ENCODE data around the gene PATL1.
"Not testable (repeated sequence)": the region's sequence is repeated elsewhere in the genome, so short reads cannot be mapped to it uniquely, and the experiment has no call there.

The PATL1 gene, protein sequence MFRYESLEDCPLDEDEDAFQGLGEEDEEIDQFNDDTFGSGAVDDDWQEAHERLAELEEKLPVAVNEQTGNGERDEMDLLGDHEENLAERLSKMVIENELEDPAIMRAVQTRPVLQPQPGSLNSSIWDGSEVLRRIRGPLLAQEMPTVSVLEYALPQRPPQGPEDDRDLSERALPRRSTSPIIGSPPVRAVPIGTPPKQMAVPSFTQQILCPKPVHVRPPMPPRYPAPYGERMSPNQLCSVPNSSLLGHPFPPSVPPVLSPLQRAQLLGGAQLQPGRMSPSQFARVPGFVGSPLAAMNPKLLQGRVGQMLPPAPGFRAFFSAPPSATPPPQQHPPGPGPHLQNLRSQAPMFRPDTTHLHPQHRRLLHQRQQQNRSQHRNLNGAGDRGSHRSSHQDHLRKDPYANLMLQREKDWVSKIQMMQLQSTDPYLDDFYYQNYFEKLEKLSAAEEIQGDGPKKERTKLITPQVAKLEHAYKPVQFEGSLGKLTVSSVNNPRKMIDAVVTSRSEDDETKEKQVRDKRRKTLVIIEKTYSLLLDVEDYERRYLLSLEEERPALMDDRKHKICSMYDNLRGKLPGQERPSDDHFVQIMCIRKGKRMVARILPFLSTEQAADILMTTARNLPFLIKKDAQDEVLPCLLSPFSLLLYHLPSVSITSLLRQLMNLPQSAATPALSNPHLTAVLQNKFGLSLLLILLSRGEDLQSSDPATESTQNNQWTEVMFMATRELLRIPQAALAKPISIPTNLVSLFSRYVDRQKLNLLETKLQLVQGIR

DNA sequence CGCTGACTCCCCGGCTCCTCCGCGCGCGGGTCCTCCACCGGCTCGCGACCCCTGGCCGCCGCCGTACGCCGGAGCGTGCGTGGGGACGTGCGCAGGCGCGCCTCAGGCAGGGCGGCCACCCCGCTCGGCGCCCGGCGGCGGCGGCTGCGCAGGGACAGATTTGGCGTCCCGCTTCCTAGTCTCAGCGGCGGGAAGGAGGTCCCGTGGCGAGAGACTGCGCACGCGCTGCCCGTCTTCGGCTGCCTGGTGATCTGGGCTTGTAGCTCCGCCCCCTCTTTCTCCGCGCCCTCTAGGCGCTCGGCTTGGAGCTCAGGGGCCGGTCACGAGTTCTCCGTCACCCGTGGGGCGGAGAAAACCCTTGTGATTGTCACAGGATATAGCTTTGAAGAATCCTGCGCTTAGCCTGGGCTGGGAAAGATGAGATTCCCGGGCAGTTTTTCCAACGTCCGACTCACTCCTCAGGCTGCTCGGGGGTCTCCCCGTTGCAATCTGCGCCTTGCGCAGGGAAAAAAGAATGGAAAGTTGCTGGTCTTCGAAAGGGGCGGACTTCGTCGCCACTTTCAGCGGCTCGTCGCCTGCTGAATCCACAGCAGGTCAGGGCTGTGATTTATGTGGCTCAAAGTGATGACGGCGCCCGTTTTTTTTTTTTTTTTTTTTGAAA lies at the start of gene PATL1:
PATL1 (minus strand) TSS at position 88 of the 661 bp plus-strand sequence. CDS start 142 bp downstream, outside the sequence.
- peak; percentile 98 to 99 for DNase-seq

DNA sequence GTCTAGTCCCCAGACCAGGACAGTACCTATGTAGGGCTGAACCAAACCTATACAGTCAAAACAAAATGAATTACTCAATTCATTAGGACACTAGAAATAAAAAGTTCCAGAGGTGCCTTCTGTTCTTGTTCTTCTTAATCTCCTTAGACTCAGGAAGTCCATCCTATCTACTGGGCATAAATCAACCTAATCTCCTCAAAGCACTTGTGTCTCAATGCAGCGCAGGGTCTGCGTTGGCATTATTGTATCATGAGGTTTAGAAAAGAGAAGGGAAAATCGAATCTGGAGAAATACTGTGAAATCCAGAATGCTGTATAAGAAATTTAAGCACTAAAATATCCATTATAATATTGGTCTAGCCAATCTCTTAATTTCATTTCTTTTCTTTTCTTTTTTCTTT lies 47.2 kb upstream of the PATL1 start:
- no peak for DNase-seq

DNA sequence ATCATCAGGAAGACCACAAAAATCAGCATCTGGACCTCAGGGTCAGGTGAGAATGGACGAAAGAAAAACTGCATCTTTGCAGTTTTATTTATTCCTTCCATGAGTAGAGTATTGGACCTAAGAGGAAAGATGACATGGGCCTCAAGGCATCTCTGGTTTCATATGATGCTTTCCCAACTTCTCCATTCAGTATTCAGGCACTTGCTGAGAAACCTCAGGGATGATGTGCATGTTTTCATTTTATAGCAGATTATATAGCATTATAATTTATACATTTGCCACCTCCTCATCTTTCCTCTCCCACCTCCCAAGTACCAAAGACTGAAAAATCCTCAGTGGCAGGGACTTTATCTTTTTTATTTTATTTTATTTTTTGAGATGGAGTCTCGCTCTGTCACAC lies 44.9 kb upstream of the PATL1 start, which contains the start of gene OR10V1:
OR10V1 (minus strand) TSS at position 101 of the 400 bp plus-strand sequence; CDS start at position 101, 0 bp downstream.
- no peak for DNase-seq

DNA sequence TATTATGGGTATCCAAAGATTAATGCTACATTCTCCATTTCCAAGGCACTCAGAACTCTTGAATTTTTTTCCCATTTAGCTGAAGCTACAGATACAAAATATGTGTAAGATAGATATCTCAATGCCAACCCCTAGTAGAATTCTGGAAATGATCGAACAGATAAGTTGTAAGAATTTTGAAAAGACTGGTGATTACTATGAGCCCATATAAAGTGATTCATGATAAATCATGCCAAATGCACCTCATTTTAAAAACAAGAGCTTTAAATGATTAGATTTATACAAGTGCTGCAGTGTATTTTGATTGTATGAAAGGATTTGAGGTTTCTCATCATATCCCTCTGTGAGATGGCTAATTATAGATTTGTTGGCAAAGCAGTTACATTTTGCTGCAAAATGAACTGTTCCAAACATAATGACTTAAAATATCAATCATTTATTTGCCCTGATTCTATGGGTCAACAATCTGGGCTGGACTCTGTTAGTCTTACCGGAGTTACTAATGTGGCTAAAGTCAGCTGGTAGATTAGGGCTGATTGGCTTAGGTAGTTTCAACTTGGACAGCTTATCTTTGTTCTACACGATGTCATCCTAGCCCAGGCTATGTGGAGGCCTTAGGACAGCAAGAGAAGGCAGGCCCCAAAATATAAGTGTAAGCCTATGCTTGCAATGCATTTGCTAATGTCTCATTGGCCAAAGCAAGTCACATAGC lies 41.5 kb upstream of the PATL1 start:
- no peak for DNase-seq

DNA sequence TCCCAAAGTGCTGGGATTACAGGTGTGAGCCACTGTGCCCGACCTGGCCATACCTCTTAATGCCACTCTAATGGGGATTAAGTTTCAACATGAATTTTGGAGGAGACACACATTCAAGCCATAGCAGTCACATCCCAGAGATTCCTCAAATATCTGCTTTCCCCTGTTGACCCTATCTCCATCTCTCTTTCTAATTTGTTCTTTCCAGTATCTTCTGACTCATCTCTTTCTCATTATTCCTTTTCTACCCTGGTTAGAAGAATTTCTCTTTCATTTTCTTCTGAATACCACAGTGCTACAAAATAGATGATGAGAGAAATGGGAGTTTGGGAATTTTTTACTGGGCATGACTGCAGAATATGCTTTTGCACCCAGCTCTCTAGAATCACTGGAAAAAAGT lies 39.7 kb upstream of the PATL1 start:
- no peak for DNase-seq

DNA sequence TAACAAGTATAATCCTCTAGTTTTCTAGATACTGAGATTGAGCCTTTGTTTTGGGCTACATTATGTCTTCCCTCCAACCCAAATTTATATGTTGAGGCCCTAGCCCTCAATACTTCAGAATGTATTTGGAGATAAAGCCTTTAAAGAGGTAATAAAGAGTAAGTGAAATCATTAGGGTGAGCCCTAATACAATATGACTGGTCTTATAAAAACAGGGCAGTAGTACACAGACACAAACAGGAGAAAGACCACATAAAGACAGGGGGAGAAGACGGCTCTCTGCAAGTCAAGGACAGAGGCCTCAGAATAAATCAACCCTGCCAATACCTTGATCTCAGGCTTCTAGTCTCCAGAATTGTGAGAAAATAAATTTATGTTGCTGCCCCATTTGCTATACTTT lies 38.5 kb upstream of the PATL1 start:
- DNase-seq, result no peak

DNA sequence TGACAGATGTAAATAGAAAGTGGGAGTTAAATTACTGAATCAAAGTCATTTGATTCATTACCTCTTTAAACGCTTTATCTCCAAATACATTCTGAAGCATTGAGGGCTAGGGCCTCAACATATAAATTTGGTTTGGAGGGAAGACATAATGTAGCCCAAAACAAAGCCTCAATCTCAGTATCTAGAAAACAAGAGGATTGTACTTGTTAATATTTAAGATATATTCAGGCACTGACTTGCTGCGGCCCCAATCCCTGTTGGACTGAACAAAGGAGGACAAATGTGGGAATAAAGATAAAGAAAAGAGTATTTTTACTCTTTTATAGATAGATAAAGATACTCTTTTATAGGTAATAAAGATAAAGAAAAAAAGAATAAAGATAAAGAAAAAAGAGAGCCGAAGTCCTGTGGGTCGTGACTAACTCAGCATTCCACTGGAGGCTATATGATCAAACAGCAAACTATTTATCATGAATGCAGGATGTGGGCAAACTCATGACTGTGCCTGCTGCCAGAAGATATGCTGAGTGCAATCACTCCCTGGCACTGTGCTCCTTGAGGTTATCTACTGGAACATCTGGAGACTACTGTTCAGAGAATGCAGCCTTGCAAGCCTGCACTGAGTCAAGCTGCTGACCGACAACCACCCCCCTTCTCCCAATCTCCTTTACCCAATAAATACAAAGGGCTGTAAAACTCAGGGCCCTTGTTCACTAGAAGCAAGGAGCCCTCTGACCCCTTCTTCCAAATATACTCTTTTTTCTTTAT lies 37.9 kb upstream of the PATL1 start:
- no peak for DNase-seq

GRCh38 chr11:59705294-59705693 lies 36.5 kb upstream of the PATL1 start:
- DNase-seq, result no peak

GRCh38 chr11:59703515-59703914 lies 34.7 kb upstream of the PATL1 start:
- DNase-seq, result not testable (repeated sequence)

- DNase-seq, result not testable (repeated sequence)
Observed at GRCh38 chr11:59700157-59700556, 31.3 kb upstream of the PATL1 start.

- DNase-seq, result no peak
Observed at GRCh38 chr11:59698506-59698905, 29.7 kb upstream of the PATL1 start.

- no peak for DNase-seq
Observed at GRCh38 chr11:59692915-59693314, 24.1 kb upstream of the PATL1 start.

- DNase-seq, result no peak
Observed at GRCh38 chr11:59691156-59691555, 22.3 kb upstream of the PATL1 start.

DNA sequence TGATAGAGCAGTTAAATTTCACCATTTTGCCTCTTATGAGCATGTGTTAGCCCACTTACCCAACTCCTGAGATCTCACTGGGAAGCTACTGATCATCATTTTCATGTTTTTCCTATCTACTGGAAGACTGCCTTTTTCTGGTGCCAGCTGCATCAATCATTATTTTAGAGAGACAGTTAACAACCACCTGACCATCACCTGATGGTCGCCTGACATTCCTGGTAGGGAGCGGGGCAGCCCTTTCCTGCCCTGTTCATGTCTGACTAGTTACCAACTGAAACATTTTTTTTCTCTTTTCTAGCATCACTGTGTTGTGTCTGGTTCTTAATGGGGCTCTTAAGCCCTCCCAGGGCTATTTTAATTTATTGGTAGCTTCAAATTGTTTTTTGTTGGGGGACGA lies 20.2 kb upstream of the PATL1 start:
- no peak for DNase-seq

- DNase-seq, result not testable (repeated sequence)
Observed at GRCh38 chr11:59681260-59681725, 12.5 kb upstream of the PATL1 start.

- peak; percentile 42 to 58 for DNase-seq
Observed at GRCh38 chr11:59680287-59681154, 11.7 kb upstream of the PATL1 start.

GRCh38 chr11:59679347-59679746 lies 10.5 kb upstream of the PATL1 start:
- DNase-seq, result no peak

DNA sequence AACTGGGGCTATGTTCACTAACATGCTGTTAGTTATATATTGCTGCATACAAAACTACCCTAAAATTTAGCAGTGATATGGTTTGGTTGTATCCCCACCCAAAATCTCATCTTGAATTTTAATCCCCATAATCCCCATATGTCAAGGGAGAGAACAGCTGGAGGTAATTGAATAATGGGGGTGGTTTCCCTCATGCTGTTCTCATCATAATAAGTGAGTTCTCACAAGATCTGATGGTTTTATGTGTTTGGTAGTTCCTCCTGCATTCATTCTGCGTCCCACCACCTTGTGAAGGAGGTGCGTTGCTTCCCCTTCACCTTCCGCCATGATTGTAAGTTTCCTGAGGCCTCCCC lies 10.0 kb upstream of the PATL1 start:
- no peak for DNase-seq

DNA sequence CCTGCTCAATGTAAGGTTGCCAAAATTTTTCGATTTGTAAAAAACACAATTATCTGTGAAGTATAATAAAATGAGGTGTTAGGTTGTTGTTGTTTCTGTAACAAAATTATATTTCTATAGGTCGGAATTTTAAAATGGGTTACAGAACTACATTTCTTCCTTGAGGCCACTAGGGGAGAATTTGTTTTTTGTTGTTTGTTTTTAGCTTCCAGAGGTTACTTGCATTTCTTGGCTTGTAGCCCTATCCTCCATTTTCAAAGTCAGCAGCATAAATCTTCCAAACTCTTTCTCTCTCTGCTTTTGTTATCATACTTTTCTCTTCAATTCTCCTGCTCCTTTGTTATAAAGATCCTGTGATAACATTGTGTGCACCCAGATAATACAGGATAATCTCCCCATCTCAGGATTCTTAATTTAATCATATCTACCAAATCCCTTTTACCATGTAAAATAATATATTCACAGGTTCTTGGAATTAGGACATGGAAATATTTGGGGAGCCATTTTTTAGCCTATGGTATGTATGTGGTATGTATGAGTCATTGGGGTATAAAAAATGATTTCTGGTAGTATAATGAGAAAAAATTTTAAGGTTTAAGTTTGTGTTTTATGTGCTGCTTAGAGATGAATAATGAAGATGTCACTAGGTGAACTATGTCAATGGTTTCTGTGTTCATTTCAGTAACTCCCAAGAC lies 9.4 kb upstream of the PATL1 start:
- DNase-seq, result no peak

DNA sequence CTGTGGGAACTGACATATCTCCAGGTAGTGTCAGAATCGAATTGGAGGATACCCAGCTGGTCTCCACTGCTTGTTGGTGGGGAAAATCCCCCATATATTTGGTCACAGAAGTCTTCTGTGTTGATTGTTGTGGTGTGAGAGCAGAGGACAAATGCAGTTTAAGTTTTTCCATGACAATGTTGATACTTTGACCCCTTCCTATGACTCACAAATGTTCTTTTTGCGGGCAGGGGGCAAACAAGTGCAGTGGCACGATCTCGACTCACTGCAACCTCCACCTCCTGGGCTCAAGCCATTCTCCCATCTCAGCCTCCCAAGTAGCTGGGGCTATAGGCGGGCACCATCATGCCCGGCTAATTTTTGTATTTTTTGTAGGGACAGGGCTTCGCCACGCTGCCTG lies 7.4 kb upstream of the PATL1 start:
- no peak for DNase-seq
